ENCODE measurements around the gene DIP2C. TPM values are rescaled to one million over a fixed set of nuclear protein-coding genes. Genes with fewer than 3 reads are reported as not detected.

Gene DIP2C, protein sequence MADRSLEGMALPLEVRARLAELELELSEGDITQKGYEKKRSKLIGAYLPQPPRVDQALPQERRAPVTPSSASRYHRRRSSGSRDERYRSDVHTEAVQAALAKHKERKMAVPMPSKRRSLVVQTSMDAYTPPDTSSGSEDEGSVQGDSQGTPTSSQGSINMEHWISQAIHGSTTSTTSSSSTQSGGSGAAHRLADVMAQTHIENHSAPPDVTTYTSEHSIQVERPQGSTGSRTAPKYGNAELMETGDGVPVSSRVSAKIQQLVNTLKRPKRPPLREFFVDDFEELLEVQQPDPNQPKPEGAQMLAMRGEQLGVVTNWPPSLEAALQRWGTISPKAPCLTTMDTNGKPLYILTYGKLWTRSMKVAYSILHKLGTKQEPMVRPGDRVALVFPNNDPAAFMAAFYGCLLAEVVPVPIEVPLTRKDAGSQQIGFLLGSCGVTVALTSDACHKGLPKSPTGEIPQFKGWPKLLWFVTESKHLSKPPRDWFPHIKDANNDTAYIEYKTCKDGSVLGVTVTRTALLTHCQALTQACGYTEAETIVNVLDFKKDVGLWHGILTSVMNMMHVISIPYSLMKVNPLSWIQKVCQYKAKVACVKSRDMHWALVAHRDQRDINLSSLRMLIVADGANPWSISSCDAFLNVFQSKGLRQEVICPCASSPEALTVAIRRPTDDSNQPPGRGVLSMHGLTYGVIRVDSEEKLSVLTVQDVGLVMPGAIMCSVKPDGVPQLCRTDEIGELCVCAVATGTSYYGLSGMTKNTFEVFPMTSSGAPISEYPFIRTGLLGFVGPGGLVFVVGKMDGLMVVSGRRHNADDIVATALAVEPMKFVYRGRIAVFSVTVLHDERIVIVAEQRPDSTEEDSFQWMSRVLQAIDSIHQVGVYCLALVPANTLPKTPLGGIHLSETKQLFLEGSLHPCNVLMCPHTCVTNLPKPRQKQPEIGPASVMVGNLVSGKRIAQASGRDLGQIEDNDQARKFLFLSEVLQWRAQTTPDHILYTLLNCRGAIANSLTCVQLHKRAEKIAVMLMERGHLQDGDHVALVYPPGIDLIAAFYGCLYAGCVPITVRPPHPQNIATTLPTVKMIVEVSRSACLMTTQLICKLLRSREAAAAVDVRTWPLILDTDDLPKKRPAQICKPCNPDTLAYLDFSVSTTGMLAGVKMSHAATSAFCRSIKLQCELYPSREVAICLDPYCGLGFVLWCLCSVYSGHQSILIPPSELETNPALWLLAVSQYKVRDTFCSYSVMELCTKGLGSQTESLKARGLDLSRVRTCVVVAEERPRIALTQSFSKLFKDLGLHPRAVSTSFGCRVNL (N-terminal part only)
- 8.7 and 9.3 TPM in 2 replicates for total RNA-seq

DNA sequence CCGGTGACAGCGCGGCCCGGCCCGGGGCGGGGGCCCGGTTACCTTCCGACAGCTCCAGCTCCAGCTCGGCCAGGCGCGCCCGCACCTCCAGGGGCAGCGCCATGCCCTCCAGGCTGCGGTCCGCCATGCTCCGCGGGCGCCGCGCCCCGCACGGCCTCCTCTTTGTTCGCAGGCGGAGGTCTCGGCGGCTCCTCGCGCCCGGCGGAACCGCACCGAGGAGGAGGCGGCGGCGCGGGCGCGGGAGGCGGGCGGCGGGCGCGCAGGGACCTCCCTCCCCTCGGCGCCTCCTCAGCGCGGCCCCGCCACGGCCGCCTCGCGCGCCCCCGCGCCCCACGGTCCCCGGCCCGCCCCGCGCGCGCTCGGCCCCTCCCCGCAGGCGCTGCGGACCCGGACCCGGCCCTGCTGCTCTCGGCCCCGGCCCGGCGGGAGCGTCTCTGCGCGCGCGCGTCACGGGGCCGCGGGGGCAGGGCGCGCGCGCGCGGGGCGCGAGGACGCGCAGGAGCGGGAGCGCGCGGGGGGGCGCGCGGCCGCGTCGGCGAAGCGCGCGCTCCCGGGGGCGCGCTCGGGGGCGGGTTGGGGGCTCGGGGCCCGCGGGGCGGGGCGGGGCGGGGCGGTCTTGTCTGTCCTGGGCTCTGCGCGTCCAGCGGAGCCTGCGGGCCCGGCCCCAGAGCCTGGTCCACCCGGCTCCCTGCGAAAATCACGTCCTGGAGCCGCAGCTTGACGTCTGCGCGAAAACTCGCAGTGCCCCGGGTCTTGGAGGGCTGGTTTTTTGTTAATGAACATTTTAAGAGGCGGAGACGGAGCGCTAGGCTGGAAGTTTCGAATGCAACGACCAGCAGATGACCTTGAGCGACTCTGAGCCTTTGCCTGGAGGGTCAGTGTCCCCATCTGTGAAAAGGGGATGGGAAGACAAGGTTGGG lies at the start of gene DIP2C:
Gene DIP2C (minus strand): TSS at position 217 of the 920 bp plus-strand sequence. CDS start 90 bp downstream, at position 127.

Other genes with a start within 250 kb of the DIP2C start
- 32.8 and 49.4 TPM in 2 replicates for gene LARP4B, start 242.0 kb upstream of the DIP2C start, total RNA-seq

Data from epithelial cell of alveolus of lung (primary cell).